IMR-90 (cell line): ENCODE data around the gene MTAP.

ENCODE experiments used
- BHLHE40 ChIP-seq: fragments of 150-350 bp; IDR thresholded peaks from 2 replicates; pipeline ENCODE4 v1.6.1; 2016; ENCODE audit warnings: mild to moderate bottlenecking, low read depth, low read length
- CEBPB ChIP-seq: IDR thresholded peaks from 2 replicates; pipeline ENCODE4 v1.6.1; 2012; ENCODE audit warnings: low read depth, low read length, improper control_type of control experiment
- NFE2L2 ChIP-seq: fragments of 150-350 bp; IDR thresholded peaks from 2 replicates; pipeline ENCODE4 v1.6.1; 2016; ENCODE audit warnings: low read depth, mild to moderate bottlenecking, low read length
- POLR2A ChIP-seq: IDR thresholded peaks from 2 replicates; pipeline ENCODE4 v1.6.1; 2012; ENCODE audit warnings: mild to moderate bottlenecking, low read depth, low read length
- RAD21 ChIP-seq: IDR thresholded peaks from 2 replicates; pipeline ENCODE4 v1.6.1; 2012; ENCODE audit warnings: low read length, improper control_type of control experiment
- RFX5 ChIP-seq: IDR thresholded peaks from 2 replicates; pipeline ENCODE4 v1.8.0; 2012; ENCODE audit warnings: low read depth, mild to moderate bottlenecking, low read length, moderate library complexity
- SMC3 ChIP-seq: fragments of 150-350 bp; IDR thresholded peaks from 2 replicates; pipeline ENCODE4 v1.6.1; 2016; ENCODE audit warnings: low read depth, mild to moderate bottlenecking, antibody characterized with exemption, low read length, moderate library complexity
- USF2 ChIP-seq: fragments of 150-350 bp; IDR thresholded peaks from 2 replicates; pipeline ENCODE4 v1.6.1; 2017; ENCODE audit warnings: mild to moderate bottlenecking, antibody characterized with exemption, low read length, low read depth
- TF ChIP-seq, protein P1 (sequence below): conservative IDR thresholded peaks from 2 replicates; pipeline ENCODE4 v1.5.1; 2012; ENCODE audit warnings: mild to moderate bottlenecking, low read depth, low read length, improper control_type of control experiment

DNA sequence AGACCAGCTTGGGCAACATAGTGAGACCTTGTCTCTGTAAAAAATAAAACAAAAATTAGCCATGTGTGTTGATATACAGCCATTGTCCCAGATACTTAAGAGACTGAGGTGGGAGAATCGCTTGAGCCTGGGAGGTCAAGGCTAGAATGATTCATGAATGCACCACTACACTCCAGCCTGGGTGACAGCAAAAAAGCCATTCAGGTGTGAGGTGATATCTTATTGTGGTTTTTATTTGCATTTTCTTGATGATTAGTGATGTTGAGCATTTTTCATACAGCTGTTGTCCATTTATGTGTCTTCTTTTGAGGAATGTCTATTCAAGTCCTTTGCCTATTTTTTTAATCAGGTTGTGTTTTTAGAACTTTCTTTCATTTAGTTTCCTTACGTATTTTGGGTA is 23.2 kb downstream of the MTAP start:
- TF ChIP-seq, protein P1, sequence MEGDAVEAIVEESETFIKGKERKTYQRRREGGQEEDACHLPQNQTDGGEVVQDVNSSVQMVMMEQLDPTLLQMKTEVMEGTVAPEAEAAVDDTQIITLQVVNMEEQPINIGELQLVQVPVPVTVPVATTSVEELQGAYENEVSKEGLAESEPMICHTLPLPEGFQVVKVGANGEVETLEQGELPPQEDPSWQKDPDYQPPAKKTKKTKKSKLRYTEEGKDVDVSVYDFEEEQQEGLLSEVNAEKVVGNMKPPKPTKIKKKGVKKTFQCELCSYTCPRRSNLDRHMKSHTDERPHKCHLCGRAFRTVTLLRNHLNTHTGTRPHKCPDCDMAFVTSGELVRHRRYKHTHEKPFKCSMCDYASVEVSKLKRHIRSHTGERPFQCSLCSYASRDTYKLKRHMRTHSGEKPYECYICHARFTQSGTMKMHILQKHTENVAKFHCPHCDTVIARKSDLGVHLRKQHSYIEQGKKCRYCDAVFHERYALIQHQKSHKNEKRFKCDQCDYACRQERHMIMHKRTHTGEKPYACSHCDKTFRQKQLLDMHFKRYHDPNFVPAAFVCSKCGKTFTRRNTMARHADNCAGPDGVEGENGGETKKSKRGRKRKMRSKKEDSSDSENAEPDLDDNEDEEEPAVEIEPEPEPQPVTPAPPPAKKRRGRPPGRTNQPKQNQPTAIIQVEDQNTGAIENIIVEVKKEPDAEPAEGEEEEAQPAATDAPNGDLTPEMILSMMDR, result no peak
- TF ChIP-seq CEBPB, result no peak
- TF ChIP-seq RFX5, result no peak
- TF ChIP-seq NFE2L2, result no peak
- no peak for TF ChIP-seq POLR2A
- no peak for TF ChIP-seq SMC3
- no peak for TF ChIP-seq BHLHE40
- no peak for TF ChIP-seq USF2
- no peak for TF ChIP-seq RAD21
